ENCODE data around the gene EPAS1. TPM values are rescaled to one million over a fixed set of nuclear protein-coding genes. Genes with fewer than 3 reads are reported as not detected.

The EPAS1 gene
- polyA plus RNA-seq, 2 donors, result 24.7 to 47.4 TPM

DNA sequence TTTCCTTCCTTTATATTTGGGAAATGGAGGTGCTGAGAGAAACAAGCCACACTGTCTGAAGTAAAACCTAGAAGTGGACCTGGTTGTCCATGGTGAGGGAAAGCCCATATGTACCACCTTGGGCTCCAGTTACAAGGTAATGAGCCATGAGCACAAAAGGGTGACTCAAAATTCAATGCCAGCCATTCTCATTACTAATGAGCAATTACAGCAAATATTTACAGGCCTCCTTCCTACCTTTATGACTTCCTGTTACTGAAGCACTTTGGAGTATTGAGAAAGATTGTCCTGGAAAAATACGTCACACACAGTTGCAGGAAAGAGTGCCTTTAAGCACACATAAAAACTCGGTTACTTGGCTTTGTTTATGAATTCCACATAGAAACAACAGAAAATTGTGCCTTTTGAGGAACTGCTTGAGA, 9.1 kb downstream of the EPAS1 start:
- WGBS, 2 donors, result 39 to 58% methylated on average over 2 of the region's 2 CpGs
- Histone ChIP-seq H3K4me3 (ENCODE audit: low read depth in 1 of 2, low read length in 2 of 2) (no peak overlapping the region), H3K27ac (ENCODE audit: low read depth in 2 of 2, low read length in 1 of 2) (no peak overlapping the region), H3K4me1 (ENCODE audit: control insufficient read depth in 2 of 2, insufficient read depth in 2 of 2, low read length in 1 of 2) (peaks cover 0 to 3% of the 10 kb centered on the region in 2 donors), H3K9me3 (ENCODE audit: control insufficient read depth in 2 of 2, insufficient read depth in 1 of 2, low read depth in 1 of 2, low read length in 1 of 2) (no peaks in the 10 kb centered on the region), H3K36me3 (ENCODE audit: control insufficient read depth in 2 of 2, insufficient read depth in 2 of 2, low read length in 1 of 2) (no peaks in the 10 kb centered on the region), H3K27me3 (ENCODE audit: control insufficient read depth in 1 of 2, insufficient read depth in 2 of 2, low read length in 2 of 2) (no peaks in the 10 kb centered on the region)

DNA sequence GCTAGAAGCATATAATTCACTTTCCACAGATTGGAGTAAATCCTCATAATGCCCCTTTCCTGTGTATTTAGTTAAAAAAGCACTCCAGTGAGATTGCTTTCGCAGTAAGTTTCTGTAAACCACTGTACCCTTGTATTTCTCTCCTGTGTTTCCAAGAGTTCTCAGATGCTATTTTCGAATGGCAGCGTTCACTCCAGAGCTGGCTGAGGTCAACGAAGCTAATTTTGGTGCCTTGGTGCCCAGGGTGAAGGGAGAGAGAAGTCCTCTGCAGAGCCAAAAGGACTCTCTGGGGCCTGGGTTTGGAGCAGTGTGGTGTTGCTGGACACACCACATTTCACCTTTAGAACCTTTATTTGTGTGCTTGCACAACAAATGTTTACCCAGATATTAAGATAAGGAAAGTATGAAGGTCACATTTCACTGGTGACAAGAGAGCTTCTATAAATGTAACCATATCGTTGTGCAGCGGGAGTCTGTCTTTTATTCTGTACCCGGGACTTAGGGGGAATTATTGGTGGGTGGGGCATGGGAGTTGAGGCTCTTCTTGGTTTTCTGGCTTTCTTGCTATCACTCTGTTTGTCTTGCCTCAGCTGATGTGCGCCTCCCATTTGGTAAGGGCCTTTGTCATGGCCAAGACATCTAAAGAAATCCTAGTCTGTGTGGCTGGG, 9.9 kb downstream of the EPAS1 start:
- Histone ChIP-seq H3K9me3 (ENCODE audit: control insufficient read depth in 2 of 2, insufficient read depth in 1 of 2, low read depth in 1 of 2, low read length in 1 of 2) (no peaks in the 10 kb centered on the region), H3K4me1 (ENCODE audit: control insufficient read depth in 2 of 2, insufficient read depth in 2 of 2, low read length in 1 of 2) (peaks cover 0 to 3% of the 10 kb centered on the region in 2 donors), H3K36me3 (ENCODE audit: control insufficient read depth in 2 of 2, insufficient read depth in 2 of 2, low read length in 1 of 2) (no peaks in the 10 kb centered on the region), H3K27ac (ENCODE audit: low read depth in 2 of 2, low read length in 1 of 2) (peak overlapping the region in 1 of 2 donors; percentile 4), H3K4me3 (ENCODE audit: low read depth in 1 of 2, low read length in 2 of 2) (no peak overlapping the region), H3K27me3 (ENCODE audit: control insufficient read depth in 1 of 2, insufficient read depth in 2 of 2, low read length in 2 of 2) (no peaks in the 10 kb centered on the region)
- WGBS, 2 donors, result 64 to 79% methylated on average over 8 of the region's 8 CpGs

DNA sequence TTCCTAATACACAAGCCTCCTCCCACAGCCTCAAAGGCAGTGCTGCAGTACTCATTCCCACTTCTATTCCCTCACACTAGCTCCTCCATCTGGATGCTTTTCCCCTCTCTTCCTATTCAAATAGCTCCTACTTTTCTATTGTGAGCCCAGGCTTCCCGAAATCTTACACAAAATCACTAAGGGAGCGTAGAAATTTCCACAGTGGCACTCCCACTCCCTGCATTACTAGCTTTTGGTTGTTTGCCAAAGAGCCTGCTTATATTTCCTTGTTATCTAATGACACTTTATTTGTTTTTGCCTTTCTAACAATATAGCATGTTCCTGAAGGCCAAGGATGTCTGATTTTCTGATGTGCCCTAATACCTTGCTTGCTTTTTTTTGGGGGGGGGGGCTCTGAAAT, 10.9 kb downstream of the EPAS1 start:
- H3K9me3 ChIP-seq (ENCODE audit: control insufficient read depth in 2 of 2, insufficient read depth in 1 of 2, low read depth in 1 of 2, low read length in 1 of 2), result no peaks in the 10 kb centered on the region
- H3K36me3 ChIP-seq (ENCODE audit: control insufficient read depth in 2 of 2, insufficient read depth in 2 of 2, low read length in 1 of 2), result no peaks in the 10 kb centered on the region
- H3K27ac ChIP-seq (ENCODE audit: low read depth in 2 of 2, low read length in 1 of 2), result no peak overlapping the region
- no peaks in the 10 kb centered on the region for H3K27me3 ChIP-seq (ENCODE audit: control insufficient read depth in 1 of 2, insufficient read depth in 2 of 2, low read length in 2 of 2)
- peaks cover 0 to 3% of the 10 kb centered on the region in 2 donors for H3K4me1 ChIP-seq (ENCODE audit: control insufficient read depth in 2 of 2, insufficient read depth in 2 of 2, low read length in 1 of 2)
- WGBS, 2 donors, result 49 to 58% methylated on average over 2 of the region's 2 CpGs
- no peak overlapping the region for H3K4me3 ChIP-seq (ENCODE audit: low read depth in 1 of 2, low read length in 2 of 2)

DNA sequence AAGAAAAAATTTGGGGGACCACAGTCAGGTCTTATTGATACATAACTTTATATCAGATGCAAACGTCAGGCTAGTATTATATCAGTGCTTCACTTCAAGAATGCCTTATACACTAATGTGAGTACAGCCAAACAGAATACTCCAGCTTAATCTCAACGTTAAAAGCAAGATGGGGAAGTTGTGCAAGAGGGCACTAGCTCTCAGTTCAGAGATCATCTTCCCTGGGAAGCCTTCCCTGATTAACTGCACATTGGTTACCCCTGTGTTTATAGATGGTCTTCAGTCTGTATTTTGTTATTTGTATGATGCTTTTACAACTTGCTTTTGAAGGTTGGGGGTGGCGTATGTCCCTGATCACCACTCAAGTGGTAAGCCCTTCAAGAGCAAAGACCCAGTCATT, 11.4 kb downstream of the EPAS1 start:
- WGBS, 2 donors, result 60 to 74% methylated on average over 3 of the region's 3 CpGs
- H3K9me3 ChIP-seq (ENCODE audit: control insufficient read depth in 2 of 2, insufficient read depth in 1 of 2, low read depth in 1 of 2, low read length in 1 of 2), result no peaks in the 10 kb centered on the region
- peaks cover 0 to 3% of the 10 kb centered on the region in 2 donors for H3K4me1 ChIP-seq (ENCODE audit: control insufficient read depth in 2 of 2, insufficient read depth in 2 of 2, low read length in 1 of 2)
- H3K36me3 ChIP-seq (ENCODE audit: control insufficient read depth in 2 of 2, insufficient read depth in 2 of 2, low read length in 1 of 2), result no peaks in the 10 kb centered on the region
- no peak overlapping the region for H3K27ac ChIP-seq (ENCODE audit: low read depth in 2 of 2, low read length in 1 of 2)
- H3K27me3 ChIP-seq (ENCODE audit: control insufficient read depth in 1 of 2, insufficient read depth in 2 of 2, low read length in 2 of 2), result no peaks in the 10 kb centered on the region
- no peak overlapping the region for H3K4me3 ChIP-seq (ENCODE audit: low read depth in 1 of 2, low read length in 2 of 2)

DNA sequence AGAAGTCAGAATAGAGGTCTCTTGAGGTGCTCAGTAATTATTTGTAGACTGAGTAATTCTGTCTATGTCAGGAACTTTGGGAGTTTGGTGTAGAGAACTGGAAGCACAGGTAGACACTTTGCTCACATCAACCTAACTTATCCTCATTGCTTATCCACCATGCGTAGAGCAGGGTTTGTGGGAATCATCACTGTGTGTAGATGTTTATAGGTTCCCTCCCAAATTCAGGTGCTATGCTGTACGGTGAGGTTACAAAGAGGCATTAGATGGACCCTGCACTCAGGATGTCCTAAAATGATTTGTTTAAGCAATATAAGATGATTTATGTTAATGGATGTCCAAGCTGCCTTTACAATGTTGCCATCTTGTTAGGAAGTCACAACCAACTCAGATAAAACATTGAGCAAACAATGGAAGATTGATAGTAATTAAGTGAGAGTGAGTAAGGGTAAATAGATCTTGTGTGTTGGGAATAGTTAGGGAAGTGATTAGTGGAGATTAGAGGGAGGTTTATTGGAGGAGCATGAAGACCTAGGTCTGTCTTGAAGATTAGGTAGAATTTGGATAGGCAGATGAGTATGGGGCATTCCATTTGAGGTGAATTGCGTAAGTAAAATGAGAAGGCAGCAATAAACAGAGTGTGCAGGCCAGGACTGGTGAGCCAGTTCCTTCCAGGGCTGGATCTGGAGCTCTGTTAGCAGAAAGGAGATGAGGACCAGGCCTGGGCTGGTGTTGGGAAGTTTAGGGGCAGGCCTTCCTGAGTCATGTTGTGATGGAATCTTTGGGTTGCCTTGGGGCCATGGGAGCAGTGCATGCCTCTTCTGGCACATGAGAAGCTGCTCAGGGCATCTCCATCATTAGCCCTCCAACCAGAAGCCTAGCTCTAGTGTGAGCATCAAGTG, 12.1 kb downstream of the EPAS1 start:
- peak overlapping the region in 1 of 2 donors; percentile 59 for H3K27ac ChIP-seq (ENCODE audit: low read depth in 2 of 2, low read length in 1 of 2)
- no peaks in the 10 kb centered on the region for H3K27me3 ChIP-seq (ENCODE audit: control insufficient read depth in 1 of 2, insufficient read depth in 2 of 2, low read length in 2 of 2)
- H3K36me3 ChIP-seq (ENCODE audit: control insufficient read depth in 2 of 2, insufficient read depth in 2 of 2, low read length in 1 of 2), result no peaks in the 10 kb centered on the region
- WGBS, 2 donors, result 79 to 83% methylated on average over 3 of the region's 3 CpGs
- H3K4me1 ChIP-seq (ENCODE audit: control insufficient read depth in 2 of 2, insufficient read depth in 2 of 2, low read length in 1 of 2), result peaks cover 0 to 6% of the 10 kb centered on the region in 2 donors
- no peaks in the 10 kb centered on the region for H3K9me3 ChIP-seq (ENCODE audit: control insufficient read depth in 2 of 2, insufficient read depth in 1 of 2, low read depth in 1 of 2, low read length in 1 of 2)
- H3K4me3 ChIP-seq (ENCODE audit: low read depth in 1 of 2, low read length in 2 of 2), result no peak overlapping the region

DNA sequence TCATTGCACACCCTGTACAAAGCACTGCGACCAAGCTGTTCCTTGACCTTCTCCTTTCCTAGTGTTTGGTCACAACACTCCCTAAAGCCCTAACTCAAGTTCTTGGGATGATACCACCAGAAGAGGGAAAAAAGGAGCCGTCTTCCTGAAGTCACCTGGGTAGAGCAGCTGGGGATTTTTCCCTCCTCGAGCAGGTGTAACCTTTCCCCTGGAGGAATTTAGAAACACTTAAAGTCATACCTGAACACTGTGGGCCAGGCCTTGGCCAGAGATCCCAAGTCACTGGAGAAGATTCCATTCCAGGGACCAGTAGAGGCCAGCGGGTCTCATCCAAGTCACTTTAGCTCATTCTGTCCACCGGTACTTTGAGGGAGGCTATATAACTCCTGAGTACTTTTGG, 13.2 kb downstream of the EPAS1 start:
- WGBS, 2 donors, result 77 to 91% methylated on average over 5 of the region's 5 CpGs
- Histone ChIP-seq H3K27ac (ENCODE audit: low read depth in 2 of 2, low read length in 1 of 2) (no peak overlapping the region), H3K9me3 (ENCODE audit: control insufficient read depth in 2 of 2, insufficient read depth in 1 of 2, low read depth in 1 of 2, low read length in 1 of 2) (no peaks in the 10 kb centered on the region), H3K4me1 (ENCODE audit: control insufficient read depth in 2 of 2, insufficient read depth in 2 of 2, low read length in 1 of 2) (peaks cover 0 to 13% of the 10 kb centered on the region in 2 donors), H3K4me3 (ENCODE audit: low read depth in 1 of 2, low read length in 2 of 2) (no peak overlapping the region), H3K27me3 (ENCODE audit: control insufficient read depth in 1 of 2, insufficient read depth in 2 of 2, low read length in 2 of 2) (no peaks in the 10 kb centered on the region), H3K36me3 (ENCODE audit: control insufficient read depth in 2 of 2, insufficient read depth in 2 of 2, low read length in 1 of 2) (no peaks in the 10 kb centered on the region)

DNA sequence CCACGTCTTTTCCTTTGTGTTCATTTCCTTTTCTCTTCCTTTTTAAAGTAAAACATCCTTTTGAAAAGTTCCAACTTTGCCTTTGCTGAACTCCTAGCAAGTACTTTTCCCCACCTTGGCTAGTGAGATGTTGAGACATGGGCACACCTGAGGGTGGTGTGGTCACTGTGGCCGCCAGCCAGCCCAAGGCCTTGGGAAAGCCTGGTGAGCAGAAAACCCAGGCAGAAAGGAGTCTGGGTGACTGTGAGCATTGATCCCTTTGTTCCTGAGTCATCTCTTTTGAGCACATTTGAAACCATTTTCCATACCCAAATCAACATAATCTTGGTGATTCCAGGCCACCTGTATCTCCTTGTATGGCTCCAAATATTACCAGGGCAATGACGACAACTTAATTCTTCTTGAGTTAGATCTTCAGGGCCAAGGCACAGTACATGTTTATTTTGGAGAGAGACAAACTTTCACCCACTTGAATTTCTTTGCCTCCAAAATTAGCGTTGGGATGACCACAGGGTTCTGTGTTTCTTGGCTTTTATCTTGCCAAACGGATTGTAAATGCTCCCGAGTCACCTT, 14.5 kb downstream of the EPAS1 start:
- H3K27me3 ChIP-seq (ENCODE audit: control insufficient read depth in 1 of 2, insufficient read depth in 2 of 2, low read length in 2 of 2), result no peaks in the 10 kb centered on the region
- H3K4me1 ChIP-seq (ENCODE audit: control insufficient read depth in 2 of 2, insufficient read depth in 2 of 2, low read length in 1 of 2), result peaks cover 2 to 16% of the 10 kb centered on the region in 2 donors
- no peaks in the 10 kb centered on the region for H3K36me3 ChIP-seq (ENCODE audit: control insufficient read depth in 2 of 2, insufficient read depth in 2 of 2, low read length in 1 of 2)

DNA sequence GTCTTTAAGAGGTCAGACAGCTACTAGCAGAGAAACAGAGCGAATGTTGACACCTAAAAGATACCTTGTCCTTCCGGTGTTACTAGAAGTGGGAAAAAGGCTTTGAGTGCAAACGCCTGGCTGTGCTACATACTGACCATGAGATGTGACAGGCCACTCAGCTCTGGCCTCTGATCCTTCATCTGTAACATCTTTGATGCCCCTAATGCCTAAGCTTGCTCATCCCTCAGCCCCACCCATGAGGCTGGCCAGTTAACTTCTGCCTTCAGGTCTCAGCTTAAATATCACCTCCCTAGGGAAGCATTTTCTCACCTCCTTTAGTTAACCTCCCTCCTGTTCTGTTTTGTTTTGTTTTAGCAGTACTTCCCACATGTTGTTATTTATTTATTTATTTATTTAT, 15.9 kb downstream of the EPAS1 start:
- Histone ChIP-seq H3K4me1 (ENCODE audit: control insufficient read depth in 2 of 2, insufficient read depth in 2 of 2, low read length in 1 of 2) (peaks cover 2 to 16% of the 10 kb centered on the region in 2 donors), H3K27ac (ENCODE audit: low read depth in 2 of 2, low read length in 1 of 2) (peak overlapping the region in 1 of 2 donors; percentile 15), H3K4me3 (ENCODE audit: low read depth in 1 of 2, low read length in 2 of 2) (no peak overlapping the region), H3K36me3 (ENCODE audit: control insufficient read depth in 2 of 2, insufficient read depth in 2 of 2, low read length in 1 of 2) (no peaks in the 10 kb centered on the region), H3K9me3 (ENCODE audit: control insufficient read depth in 2 of 2, insufficient read depth in 1 of 2, low read depth in 1 of 2, low read length in 1 of 2) (no peaks in the 10 kb centered on the region), H3K27me3 (ENCODE audit: control insufficient read depth in 1 of 2, insufficient read depth in 2 of 2, low read length in 2 of 2) (no peaks in the 10 kb centered on the region)
- WGBS, 2 donors, result 83 to 90% methylated on average over 3 of the region's 3 CpGs

More for the DNA sequence above, 14.5 kb downstream of the EPAS1 start:
- 61 to 68% methylated on average over 6 of the region's 6 CpGs for WGBS, 2 donors
- no peak overlapping the region for H3K4me3 ChIP-seq (ENCODE audit: low read depth in 1 of 2, low read length in 2 of 2)
- no peaks in the 10 kb centered on the region for H3K9me3 ChIP-seq (ENCODE audit: control insufficient read depth in 2 of 2, insufficient read depth in 1 of 2, low read depth in 1 of 2, low read length in 1 of 2)
- peak overlapping the region in 1 of 2 donors; percentile 43 for H3K27ac ChIP-seq (ENCODE audit: low read depth in 2 of 2, low read length in 1 of 2)

DNA sequence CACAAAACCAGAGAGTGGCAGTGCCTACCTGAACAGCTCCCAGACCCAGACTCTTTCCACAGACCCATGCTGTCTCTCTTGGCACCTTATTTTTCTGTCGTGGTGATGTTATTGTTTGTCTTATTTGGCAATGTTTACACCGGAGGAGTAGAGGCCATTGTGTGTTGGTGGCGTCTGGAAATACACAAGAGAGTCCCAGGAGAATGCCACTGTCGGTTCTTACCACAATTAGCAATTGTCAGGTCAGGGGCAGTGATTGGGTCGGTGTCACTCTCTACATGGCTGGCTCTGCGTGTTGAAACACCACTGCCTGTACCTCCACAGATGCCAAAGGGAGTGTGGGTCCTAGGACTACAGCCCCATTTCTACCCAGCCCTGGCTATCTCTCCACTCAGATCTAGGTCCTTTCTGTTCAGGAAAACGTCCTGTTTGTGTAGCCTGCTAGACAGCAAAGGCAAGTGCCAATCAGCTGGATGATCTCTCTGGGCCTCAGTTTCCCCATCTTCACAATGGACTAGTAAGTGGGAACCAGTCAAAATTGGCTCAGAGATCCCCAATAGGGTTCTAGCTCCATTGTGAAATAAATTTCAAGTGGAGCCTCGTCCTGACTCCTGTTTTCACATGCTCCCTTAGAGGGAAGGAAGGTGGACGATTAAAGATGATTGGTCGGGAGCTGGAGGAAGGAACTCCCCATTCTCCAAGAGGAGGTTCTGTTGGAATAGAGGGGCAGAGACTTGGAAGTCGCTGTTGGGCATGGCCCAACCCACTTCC, 17.0 kb downstream of the EPAS1 start:
- no peaks in the 10 kb centered on the region for H3K9me3 ChIP-seq (ENCODE audit: control insufficient read depth in 2 of 2, insufficient read depth in 1 of 2, low read depth in 1 of 2, low read length in 1 of 2)
- no peak overlapping the region for H3K4me3 ChIP-seq (ENCODE audit: low read depth in 1 of 2, low read length in 2 of 2)
- no peaks in the 10 kb centered on the region for H3K36me3 ChIP-seq (ENCODE audit: control insufficient read depth in 2 of 2, insufficient read depth in 2 of 2, low read length in 1 of 2)
- H3K27ac ChIP-seq (ENCODE audit: low read depth in 2 of 2, low read length in 1 of 2), result peak overlapping the region; percentile 89 to 96
- no peaks in the 10 kb centered on the region for H3K27me3 ChIP-seq (ENCODE audit: control insufficient read depth in 1 of 2, insufficient read depth in 2 of 2, low read length in 2 of 2)
- peaks cover 2 to 16% of the 10 kb centered on the region in 2 donors for H3K4me1 ChIP-seq (ENCODE audit: control insufficient read depth in 2 of 2, insufficient read depth in 2 of 2, low read length in 1 of 2)
- 77 to 78% methylated on average over 11 of the region's 11 CpGs for WGBS, 2 donors

All from esophagus (tissue), 2 donors.